Endodermal cell (in vitro differentiated cells): ENCODE measurements around the gene IFI27. TPM values are rescaled to one million over a fixed set of nuclear protein-coding genes. Genes with fewer than 3 reads are reported as not detected.

Experiments used
- DNase-seq: peaks from one replicate; pipeline ENCODE4 v3.0.0-alpha.2; 2017
- H3K27ac ChIP-seq: 2 replicates; pipeline ENCODE4 v1.5.1; 2013; ENCODE audit warnings: mild to moderate bottlenecking, low read depth, low read length, moderate library complexity
- H3K27me3 ChIP-seq: 2 replicates; pipeline ENCODE4 v1.6.1; 2013; ENCODE audit warnings: mild to moderate bottlenecking, low read length, moderate library complexity; ENCODE audit not compliant: insufficient read depth, control insufficient read depth, poor library complexity, severe bottlenecking
- H3K36me3 ChIP-seq: 2 replicates; pipeline ENCODE4 v1.7.0; 2013; ENCODE audit warnings: mild to moderate bottlenecking, low read length, moderate library complexity; ENCODE audit not compliant: control insufficient read depth, insufficient read depth
- H3K4me1 ChIP-seq: one replicate; pipeline ENCODE4 v1.7.0; 2013; ENCODE audit warnings: low read length; ENCODE audit not compliant: control insufficient read depth, insufficient read depth
- H3K4me3 ChIP-seq: 2 replicates; pipeline ENCODE4 v1.5.1; 2013; ENCODE audit warnings: mild to moderate bottlenecking, low read length, moderate library complexity
- H3K9ac ChIP-seq: 2 replicates; pipeline ENCODE4 v1.6.1; 2013; ENCODE audit warnings: mild to moderate bottlenecking, low read length, moderate library complexity; ENCODE audit not compliant: poor library complexity, severe bottlenecking; ENCODE audit errors: extremely low read depth
- H3K9me3 ChIP-seq: 2 replicates; pipeline ENCODE4 v1.6.1; 2013; ENCODE audit warnings: mild to moderate bottlenecking, low read length, moderate library complexity; ENCODE audit not compliant: control insufficient read depth
- H3K27ac Mint-ChIP-seq: 2 replicates; pipeline ENCODE4 v1.8.0; 2020; ENCODE audit warnings: mixed read lengths
- H3K27me3 Mint-ChIP-seq: 2 replicates; pipeline ENCODE4 v1.8.0; 2021; ENCODE audit warnings: mild to moderate bottlenecking, mixed read lengths; ENCODE audit not compliant: insufficient read depth
- H3K36me3 Mint-ChIP-seq: 2 replicates; pipeline ENCODE4 v1.8.0; 2020; ENCODE audit warnings: low read depth, mixed read lengths
- H3K4me1 Mint-ChIP-seq: 2 replicates; pipeline ENCODE4 v1.8.0; 2020; ENCODE audit warnings: mixed read lengths
- H3K4me3 Mint-ChIP-seq: 2 replicates; pipeline ENCODE4 v1.8.0; 2020; ENCODE audit warnings: mild to moderate bottlenecking, moderate library complexity, mixed read lengths
- H3K9me3 Mint-ChIP-seq: 2 replicates; pipeline ENCODE4 v1.8.0; 2020; ENCODE audit warnings: mild to moderate bottlenecking, mixed read lengths
- CTCF ChIP-seq: fragments of 200-600 bp; sonication (generic); conservative IDR thresholded peaks from 2 replicates; pipeline ENCODE4 v1.5.0; 2021; ENCODE audit warnings: antibody characterized with exemption, mild to moderate bottlenecking
- WGBS, 2 experiments: methylation state at CpG; one replicate each; pipeline versions ENCODE4 v1.1.5 to v1.1.7; 2013; ENCODE audit warnings: missing lambda C conversion rate in 2 of 2, mixed read lengths in 1 of 2; ENCODE audit not compliant: insufficient coverage in 1 of 2, insufficient read length in 1 of 2; 5-methylcytosine and 5-hydroxymethylcytosine counted together
- total RNA-seq, 2 donors: library from RNA; stranded (reverse); fragmentation: NEBNext Ultra II Directional in 1 of 2; extraction: Animal tissue kit (Norgen Biotek cat#: 25700) in 1 of 2; gene quantifications; 2 replicates in 1 of 2; 3 replicates in 1 of 2; pipeline ENCODE4 v1.2.1, GENCODE V29; 2021

The IFI27 gene
- total RNA-seq, 2 donors from 2014 or later, result 1.9 to 9.0 TPM

GRCh38 chr14:94081386-94081820 is 29.1 kb upstream of the IFI27 start:
- no peaks in the 10 kb centered on the region for H3K27me3 Mint-ChIP-seq
- H3K9me3 ChIP-seq, result peaks cover 13% of the 10 kb centered on the region
- H3K9me3 Mint-ChIP-seq, result peaks cover 2% of the 10 kb centered on the region
- peaks cover 24% of the 10 kb centered on the region for H3K36me3 ChIP-seq
- peaks cover 35% of the 10 kb centered on the region for H3K4me1 Mint-ChIP-seq
- peak overlapping the region; percentile 82 for H3K9ac ChIP-seq
- no peak for TF ChIP-seq CTCF
- peak overlapping the region; percentile 99 for H3K4me3 Mint-ChIP-seq
- 4 to 8% methylated on average over 14 to 19 of the region's 19 CpGs for WGBS, 2 experiments
- no peak for DNase-seq
- H3K4me3 ChIP-seq, result peak overlapping the region; percentile 90
- no peaks in the 10 kb centered on the region for H3K4me1 ChIP-seq
- H3K27ac Mint-ChIP-seq, result peak overlapping the region; percentile 95
- H3K27ac ChIP-seq, result no peak overlapping the region
- peaks cover 36% of the 10 kb centered on the region for H3K36me3 Mint-ChIP-seq
- H3K27me3 ChIP-seq, result no peaks in the 10 kb centered on the region

GRCh38 chr14:94087891-94088290 is 22.6 kb upstream of the IFI27 start:
- Mint-ChIP-seq H3K27me3 (no peaks in the 10 kb centered on the region), H3K9me3 (peaks cover 2% of the 10 kb centered on the region), H3K36me3 (peaks cover 8% of the 10 kb centered on the region), H3K4me3 (no peak overlapping the region), H3K4me1 (peaks cover 9% of the 10 kb centered on the region), H3K27ac (no peak overlapping the region)
- 77 to 87% methylated on average over 3 to 4 of the region's 4 CpGs for WGBS, 2 experiments
- no peak overlapping the region for H3K4me3 ChIP-seq
- H3K4me1 ChIP-seq, result no peaks in the 10 kb centered on the region
- no peaks in the 10 kb centered on the region for H3K36me3 ChIP-seq
- no peak for TF ChIP-seq CTCF
- no peak for DNase-seq
- peaks cover under 1% of the 10 kb centered on the region for H3K9me3 ChIP-seq
- no peaks in the 10 kb centered on the region for H3K27me3 ChIP-seq
- H3K9ac ChIP-seq, result no peak overlapping the region
- H3K27ac ChIP-seq, result no peak overlapping the region

- Histone ChIP-seq H3K4me1 (no peaks in the 10 kb centered on the region), H3K27me3 (no peaks in the 10 kb centered on the region), H3K27ac (no peak overlapping the region), H3K9me3 (no peaks in the 10 kb centered on the region), H3K36me3 (no peaks in the 10 kb centered on the region), H3K4me3 (no peak overlapping the region), H3K9ac (no peak overlapping the region)
- TF ChIP-seq CTCF, result no peak
- Mint-ChIP-seq H3K4me1 (peaks cover 9% of the 10 kb centered on the region), H3K4me3 (no peak overlapping the region), H3K36me3 (peaks cover 4% of the 10 kb centered on the region), H3K27me3 (no peaks in the 10 kb centered on the region), H3K27ac (no peak overlapping the region), H3K9me3 (peaks cover 2% of the 10 kb centered on the region)
- WGBS, 2 experiments, result 97 to 100% methylated on average over 2 to 5 of the region's 5 CpGs
- DNase-seq, result no peak
Measured at GRCh38 chr14:94088516-94088915, 22.0 kb upstream of the IFI27 start.
